IMR-90 (cell line): Measurements from ENCODE around the gene ZSCAN18. TPM values are rescaled to one million over a fixed set of nuclear protein-coding genes. Genes with fewer than 3 reads are reported as not detected.

Source experiments
- ATAC-seq: fragments of 200-7000 bp; cut with Tn5 transposase; 2 replicates; pipeline ENCODE4 v1.9.1; 2020; ENCODE audit warnings: low read depth, mild to moderate bottlenecking, moderate library complexity
- BruUV-seq: library from RNA; stranded (reverse); fragments of 400-500 nt; replicated peaks from 2 replicates; lab custom pipeline; 2021; lab: Mats Ljungman, UMichigan
- CTCF ChIA-PET: fragments of 300-600 bp; formaldehyde crosslinking; extraction: SDS; loops from one replicate; lab custom pipeline; 2021; ENCODE audit warnings: antibody characterized with exemption; lab: Yijun Ruan, JAX
- POLR2A ChIA-PET: fragments of 300-600 bp; sonication (Branson Sonifier 250); formaldehyde crosslinking; loops from one replicate; lab custom pipeline; 2022; ENCODE audit warnings: antibody characterized with exemption; ENCODE audit not compliant: unreplicated experiment; lab: Charles Lee
- DNase-seq: peaks from one replicate; pipeline ENCODE4 v3.0.0; 2013
- H2AFZ ChIP-seq: replicated peaks from 2 replicates; pipeline ENCODE3; 2013; ENCODE audit warnings: low read length, mild to moderate bottlenecking; ENCODE audit not compliant: poor library complexity
- H2AK5ac ChIP-seq: 2 replicates; pipeline ENCODE4 v1.6.1; 2013; ENCODE audit warnings: low read depth, low read length, inconsistent platforms
- H2AK9ac ChIP-seq: replicated peaks from 2 replicates; pipeline ENCODE3; 2013; ENCODE audit warnings: mild to moderate bottlenecking, low read depth, low read length, moderate library complexity; ENCODE audit not compliant: poor library complexity
- H2BK120ac ChIP-seq: 2 replicates; pipeline ENCODE4 v1.6.1; 2013; ENCODE audit warnings: low read depth, low read length, inconsistent platforms
- H2BK15ac ChIP-seq: 3 replicates; pipeline ENCODE4 v1.6.1; 2013; ENCODE audit warnings: low read depth, low read length, inconsistent platforms
- H2BK20ac ChIP-seq: 2 replicates; pipeline ENCODE4 v1.6.1; 2013; ENCODE audit warnings: low read depth, mild to moderate bottlenecking, inconsistent platforms, low read length, moderate library complexity
- H2BK5ac ChIP-seq: 2 replicates; pipeline ENCODE4 v1.6.1; 2013; ENCODE audit warnings: mild to moderate bottlenecking, low read depth, low read length, inconsistent platforms; ENCODE audit not compliant: poor library complexity, severe bottlenecking
- H3K14ac ChIP-seq: replicated peaks from 2 replicates; pipeline ENCODE4 v1.6.1; 2013; ENCODE audit warnings: low read depth, low read length, inconsistent platforms
- H3K18ac ChIP-seq: 2 replicates; pipeline ENCODE4 v1.6.1; 2013; ENCODE audit warnings: low read depth, low read length, control low read depth
- H3K23ac ChIP-seq: 2 replicates; pipeline ENCODE4 v1.6.1; 2013; ENCODE audit warnings: low read depth, low read length, inconsistent platforms
- H3K27ac ChIP-seq: 2 replicates; pipeline ENCODE4 v1.5.1; 2013; ENCODE audit warnings: mild to moderate bottlenecking, control low read depth, low read length; ENCODE audit not compliant: insufficient read depth
- H3K27me3 ChIP-seq: 2 replicates; pipeline ENCODE4 v1.6.1; 2013; ENCODE audit warnings: low read length; ENCODE audit not compliant: control insufficient read depth, insufficient read depth
- H3K36me3 ChIP-seq: 2 replicates; pipeline ENCODE4 v1.6.1; 2013; ENCODE audit warnings: low read length, mixed read lengths; ENCODE audit not compliant: control insufficient read depth, insufficient read depth
- H3K4ac ChIP-seq: 2 replicates; pipeline ENCODE4 v1.6.1; 2013; ENCODE audit warnings: low read depth, low read length, inconsistent platforms
- H3K4me1 ChIP-seq: 2 replicates; pipeline ENCODE4 v1.6.1; 2013; ENCODE audit warnings: low read length, mixed read lengths; ENCODE audit not compliant: control insufficient read depth, insufficient read depth
- H3K4me2 ChIP-seq: 2 replicates; pipeline ENCODE4 v1.6.1; 2013; ENCODE audit warnings: low read depth, mild to moderate bottlenecking, control low read depth, low read length, moderate library complexity
- H3K4me3 ChIP-seq: 2 replicates; pipeline ENCODE4 v1.5.1; 2013; ENCODE audit warnings: low read depth, mild to moderate bottlenecking, control low read depth, low read length, moderate library complexity; ENCODE audit not compliant: insufficient read depth
- H3K56ac ChIP-seq: 2 replicates; pipeline ENCODE4 v1.6.1; 2013; ENCODE audit warnings: low read length, inconsistent platforms; ENCODE audit not compliant: insufficient read depth; ENCODE audit errors: extremely low read depth
- H3K79me1 ChIP-seq, 2 experiments: 2 replicates each; pipeline ENCODE4 v1.6.1; 2013; ENCODE audit warnings: low read length in 2 of 2, inconsistent platforms in 1 of 2, low read depth in 1 of 2
- H3K9ac ChIP-seq: 2 replicates; pipeline ENCODE4 v1.6.1; 2013; ENCODE audit warnings: low read depth, low read length, control low read depth
- H3K9me1 ChIP-seq: 2 replicates; pipeline ENCODE4 v1.6.1; 2013; ENCODE audit warnings: low read length, inconsistent platforms; ENCODE audit not compliant: insufficient read depth
- H3K9me3 ChIP-seq: 2 replicates; pipeline ENCODE4 v1.6.1; 2013; ENCODE audit warnings: low read length; ENCODE audit not compliant: control insufficient read depth, insufficient read depth
- H4K20me1 ChIP-seq: 2 replicates; pipeline ENCODE4 v1.6.1; 2013; ENCODE audit warnings: low read length, inconsistent platforms; ENCODE audit not compliant: insufficient read depth
- H4K5ac ChIP-seq: 2 replicates; pipeline ENCODE4 v1.6.1; 2013; ENCODE audit warnings: mild to moderate bottlenecking, low read depth, low read length, control low read depth
- H4K8ac ChIP-seq, 2 experiments: 2 replicates each; pipeline ENCODE4 v1.6.1; 2013; ENCODE audit warnings: low read depth in 2 of 2, low read length in 2 of 2, control low read depth in 1 of 2, inconsistent platforms in 1 of 2
- H4K91ac ChIP-seq: 2 replicates; pipeline ENCODE4 v1.6.1; 2013; ENCODE audit warnings: low read depth, low read length, inconsistent platforms; ENCODE audit not compliant: insufficient read depth
- BHLHE40 ChIP-seq: fragments of 150-350 bp; IDR thresholded peaks from 2 replicates; pipeline ENCODE4 v1.6.1; 2016; ENCODE audit warnings: mild to moderate bottlenecking, low read depth, low read length
- CEBPB ChIP-seq: IDR thresholded peaks from 2 replicates; pipeline ENCODE4 v1.6.1; 2012; ENCODE audit warnings: low read depth, low read length, improper control_type of control experiment
- CHD1 ChIP-seq: IDR thresholded peaks from 2 replicates; pipeline ENCODE4 v1.6.1; 2012; ENCODE audit warnings: low read depth, low read length, improper control_type of control experiment
- FOS ChIP-seq: fragments of 150-350 bp; IDR thresholded peaks from 2 replicates; pipeline ENCODE4 v1.6.1; 2016; ENCODE audit warnings: low read depth, low read length
- MAFK ChIP-seq: IDR thresholded peaks from 2 replicates; pipeline ENCODE4 v1.6.1; 2012; ENCODE audit warnings: low read depth, low read length, improper control_type of control experiment
- RAD21 ChIP-seq: IDR thresholded peaks from 2 replicates; pipeline ENCODE4 v1.6.1; 2012; ENCODE audit warnings: low read length, improper control_type of control experiment
- RFX5 ChIP-seq: IDR thresholded peaks from 2 replicates; pipeline ENCODE4 v1.8.0; 2012; ENCODE audit warnings: low read depth, mild to moderate bottlenecking, low read length, moderate library complexity
- SMC3 ChIP-seq: fragments of 150-350 bp; IDR thresholded peaks from 2 replicates; pipeline ENCODE4 v1.6.1; 2016; ENCODE audit warnings: low read depth, mild to moderate bottlenecking, antibody characterized with exemption, low read length, moderate library complexity
- WGBS, 2 experiments: methylation state at CpG; one replicate each; pipeline versions ENCODE4 v1.1.5 to v1.1.7; 2013; ENCODE audit warnings: missing lambda C conversion rate in 2 of 2; ENCODE audit not compliant: insufficient read length in 1 of 2; ENCODE audit errors: extremely low coverage in 2 of 2; 5-methylcytosine and 5-hydroxymethylcytosine counted together
- dilution Hi-C: fragments of 300-500 bp; cut with HindIII; formaldehyde crosslinking; loops from one replicate; pipeline ENCODE4 v1.14.3; 2018; ENCODE audit warnings: low sequenced_read_pairs; ENCODE audit not compliant: unreplicated experiment
- in situ Hi-C: fragments of 300-500 bp; cut with MboI; formaldehyde crosslinking; loops from 3 replicates; pipeline ENCODE4 v1.14.3; 2019; ENCODE audit warnings: low sequenced_read_pairs, inconsistent platforms, mixed read lengths
- intact Hi-C: fragments of 100-400 bp; cut with micrococcal nuclease; formaldehyde crosslinking; loops from 2 replicates; pipeline ENCODE4 v1.10.0; 2022
- polyA plus RNA-seq, 3 experiments: library from polyadenylated mRNA; depleted of rRNA; stranded (reverse); fragments of >200 nt; gene quantifications; 2 replicates each; pipeline ENCODE4 v1.2.3, GENCODE V29; 2012; ENCODE audit warnings: low replicate concordance in 1 of 3
- total RNA-seq: library from RNA; depleted of rRNA; stranded (reverse); fragments of >200 nt; gene quantifications from 2 replicates; pipeline ENCODE4 v1.2.3, GENCODE V29; 2012
- TF ChIP-seq, protein P1 (sequence below): fragments of 150-350 bp; IDR thresholded peaks from 2 replicates; pipeline ENCODE4 v1.6.1; 2017; ENCODE audit warnings: mild to moderate bottlenecking, antibody characterized with exemption, low read length, low read depth
- TF ChIP-seq, protein P2 (sequence below): fragments of 150-350 bp; IDR thresholded peaks from 2 replicates; pipeline ENCODE4 v1.6.1; 2016; ENCODE audit warnings: low read depth, mild to moderate bottlenecking, low read length, moderate library complexity, borderline replicate concordance
- TF ChIP-seq, protein P3 (sequence below): conservative IDR thresholded peaks from 2 replicates; pipeline ENCODE4 v1.5.1; 2012; ENCODE audit warnings: mild to moderate bottlenecking, low read depth, low read length, improper control_type of control experiment

ZSCAN18 gene
- total and polyA plus RNA-seq, 2 of the 4 experiments (the other 2 are of a cell fraction) = 3.0 to 8.2 TPM

DNA sequence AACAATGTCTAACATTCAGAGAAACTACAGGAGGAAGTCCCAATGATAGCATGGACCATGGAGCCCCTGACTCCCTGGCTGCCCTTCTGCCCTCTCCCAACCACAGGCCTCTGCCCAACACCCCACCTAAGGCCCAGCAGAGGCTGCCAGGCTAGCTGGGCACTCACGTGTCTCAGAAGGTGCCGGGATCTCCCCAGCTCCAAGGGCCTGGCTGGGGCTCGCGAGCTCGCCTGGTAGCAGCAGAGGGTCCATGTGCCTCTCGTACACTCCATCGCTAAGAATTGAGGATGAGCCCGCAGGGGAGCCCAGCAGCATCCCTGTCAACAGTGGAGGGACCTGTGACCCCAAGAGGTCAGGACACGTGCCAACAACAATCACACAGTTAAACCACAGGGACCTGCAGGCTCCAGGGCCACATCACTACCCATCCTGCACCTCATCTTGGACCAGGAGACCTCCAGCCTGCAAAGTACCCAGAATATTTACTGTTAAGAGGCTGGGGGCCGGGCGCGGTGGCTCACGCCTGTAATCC, 9.4 kb downstream of the ZSCAN18 start:
- dilution Hi-C loops (no loop called here), intact Hi-C loops (no loop called here), in situ Hi-C loops (no loop called here)
- Histone ChIP-seq H2BK20ac (no peak overlapping the region), H3K4me2 (no peak overlapping the region), H2AK9ac (no peak overlapping the region), H3K4me1 (no peaks in the 10 kb centered on the region), H3K9ac (no peak overlapping the region), H2BK5ac (no peak overlapping the region), H4K91ac (no peak overlapping the region), H3K9me1 (no peaks in the 10 kb centered on the region), H3K9me3 (peaks cover 84% of the 10 kb centered on the region), H3K18ac (no peak overlapping the region), H3K36me3 (peaks cover 35% of the 10 kb centered on the region), H2AK5ac (no peak overlapping the region), H3K14ac (no peak overlapping the region), H3K56ac (no peak overlapping the region), H2AFZ (no peak overlapping the region), H4K5ac (no peak overlapping the region), H2BK120ac (no peak overlapping the region), H4K20me1 (no peaks in the 10 kb centered on the region), H3K27ac (no peak overlapping the region), H3K27me3 (no peaks in the 10 kb centered on the region), H3K4me3 (no peak overlapping the region), H3K23ac (no peak overlapping the region), H3K4ac (no peak overlapping the region), H3K79me1 (no peaks in the 10 kb centered on the region), H2BK15ac (no peak overlapping the region), H4K8ac (no peak overlapping the region)
- 86% methylated on average over 6 of the region's 13 CpGs; no CpG with 5 or more reads in 1 of the 2 experiments for WGBS, 2 experiments
- ATAC-seq (no peak), DNase-seq (no peak)
- ChIA-PET POLR2A (no interaction called here), CTCF (no interaction called here)
- BruUV-seq = no TSS peak
- TF ChIP-seq, protein P1, sequence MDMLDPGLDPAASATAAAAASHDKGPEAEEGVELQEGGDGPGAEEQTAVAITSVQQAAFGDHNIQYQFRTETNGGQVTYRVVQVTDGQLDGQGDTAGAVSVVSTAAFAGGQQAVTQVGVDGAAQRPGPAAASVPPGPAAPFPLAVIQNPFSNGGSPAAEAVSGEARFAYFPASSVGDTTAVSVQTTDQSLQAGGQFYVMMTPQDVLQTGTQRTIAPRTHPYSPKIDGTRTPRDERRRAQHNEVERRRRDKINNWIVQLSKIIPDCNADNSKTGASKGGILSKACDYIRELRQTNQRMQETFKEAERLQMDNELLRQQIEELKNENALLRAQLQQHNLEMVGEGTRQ = no peak
- TF ChIP-seq RAD21 = no peak
- TF ChIP-seq, protein P2, sequence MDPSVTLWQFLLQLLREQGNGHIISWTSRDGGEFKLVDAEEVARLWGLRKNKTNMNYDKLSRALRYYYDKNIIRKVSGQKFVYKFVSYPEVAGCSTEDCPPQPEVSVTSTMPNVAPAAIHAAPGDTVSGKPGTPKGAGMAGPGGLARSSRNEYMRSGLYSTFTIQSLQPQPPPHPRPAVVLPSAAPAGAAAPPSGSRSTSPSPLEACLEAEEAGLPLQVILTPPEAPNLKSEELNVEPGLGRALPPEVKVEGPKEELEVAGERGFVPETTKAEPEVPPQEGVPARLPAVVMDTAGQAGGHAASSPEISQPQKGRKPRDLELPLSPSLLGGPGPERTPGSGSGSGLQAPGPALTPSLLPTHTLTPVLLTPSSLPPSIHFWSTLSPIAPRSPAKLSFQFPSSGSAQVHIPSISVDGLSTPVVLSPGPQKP = no peak
- TF ChIP-seq CHD1 = no peak
- TF ChIP-seq, protein P3, sequence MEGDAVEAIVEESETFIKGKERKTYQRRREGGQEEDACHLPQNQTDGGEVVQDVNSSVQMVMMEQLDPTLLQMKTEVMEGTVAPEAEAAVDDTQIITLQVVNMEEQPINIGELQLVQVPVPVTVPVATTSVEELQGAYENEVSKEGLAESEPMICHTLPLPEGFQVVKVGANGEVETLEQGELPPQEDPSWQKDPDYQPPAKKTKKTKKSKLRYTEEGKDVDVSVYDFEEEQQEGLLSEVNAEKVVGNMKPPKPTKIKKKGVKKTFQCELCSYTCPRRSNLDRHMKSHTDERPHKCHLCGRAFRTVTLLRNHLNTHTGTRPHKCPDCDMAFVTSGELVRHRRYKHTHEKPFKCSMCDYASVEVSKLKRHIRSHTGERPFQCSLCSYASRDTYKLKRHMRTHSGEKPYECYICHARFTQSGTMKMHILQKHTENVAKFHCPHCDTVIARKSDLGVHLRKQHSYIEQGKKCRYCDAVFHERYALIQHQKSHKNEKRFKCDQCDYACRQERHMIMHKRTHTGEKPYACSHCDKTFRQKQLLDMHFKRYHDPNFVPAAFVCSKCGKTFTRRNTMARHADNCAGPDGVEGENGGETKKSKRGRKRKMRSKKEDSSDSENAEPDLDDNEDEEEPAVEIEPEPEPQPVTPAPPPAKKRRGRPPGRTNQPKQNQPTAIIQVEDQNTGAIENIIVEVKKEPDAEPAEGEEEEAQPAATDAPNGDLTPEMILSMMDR = no peak
- TF ChIP-seq FOS = no peak
- TF ChIP-seq BHLHE40 = no peak
- no peak for TF ChIP-seq CEBPB
- no peak for TF ChIP-seq SMC3
- no peak for TF ChIP-seq RFX5
- TF ChIP-seq MAFK = no peak
